Body of pancreas (tissue), 4 donors: ENCODE results near the gene BLID. TPM values are rescaled to one million over a fixed set of nuclear protein-coding genes. Genes with fewer than 3 reads are reported as not detected.
A peak's percentile ranks its signal among the peaks of the same experiment; 100 is the strongest.

ENCODE experiments used
- ATAC-seq: fragments of 150-250 bp; one replicate; pipeline ENCODE4 v1.9.1; 2016
- DNase-seq, 4 donors: peaks; one replicate each; pipeline ENCODE4 v3.0.0-alpha.2; 2019
- H3K27ac ChIP-seq, 4 donors: fragments of 200-600 bp; sonication (generic); 1 replicate in 3 of 4; 2 replicates in 1 of 4; pipeline versions ENCODE4 v1.5.1 to v1.6.1; 2016 to 2019; ENCODE audit warnings: mild to moderate bottlenecking in 1 of 4, mixed read lengths in 1 of 4, moderate library complexity in 1 of 4
- H3K27me3 ChIP-seq, 2 donors: fragments of 200-600 bp; sonication (generic); one replicate each; pipeline ENCODE4 v1.6.0; 2016; ENCODE audit warnings: mild to moderate bottlenecking in 1 of 2
- H3K36me3 ChIP-seq, 2 donors: fragments of 200-600 bp; sonication (generic); replicated peaks in 1 of 2; 2 replicates each; pipeline ENCODE4 v1.5.1; 2016; ENCODE audit warnings: low read depth in 2 of 2; ENCODE audit not compliant: insufficient read depth in 1 of 2
- H3K4me1 ChIP-seq: fragments of 200-600 bp; sonication (generic); one replicate; pipeline ENCODE4 v1.6.0; 2016
- H3K4me3 ChIP-seq, 2 donors: fragments of 200-600 bp; sonication (generic); 1 replicate in 1 of 2; 2 replicates in 1 of 2; pipeline ENCODE4 v1.5.1; 2016 to 2019
- H3K9me3 ChIP-seq, 3 donors: fragments of 200-600 bp; sonication (generic); 1 replicate in 2 of 3; 2 replicates in 1 of 3; pipeline ENCODE4 v1.5.1; 2016
- POLR2A ChIP-seq, 3 donors: fragments of 450-650 bp; IDR thresholded peaks; one replicate each; pipeline ENCODE4 v1.6.1; 2016; ENCODE audit warnings: antibody characterized with exemption in 3 of 3, mild to moderate bottlenecking in 2 of 3
- WGBS, 2 donors: methylation state at CpG; one replicate each; pipeline ENCODE4 v1.1.5; 2017; 5-methylcytosine and 5-hydroxymethylcytosine counted together
- intact Hi-C: fragments of 100-400 bp; cut with DNase I; formaldehyde crosslinking; loops from one replicate; pipeline ENCODE4 v1.15.1; 2023
- total RNA-seq, 2 donors: library from RNA; depleted of rRNA; stranded (reverse); fragments of >200 nt; gene quantifications; one replicate each; pipeline ENCODE4 v1.1.0, GENCODE V29; 2016
- TF ChIP-seq, protein P1 (sequence below), 7 experiments: fragments of 450-650 bp in 4 of 7; fragments of 200-600 bp in 3 of 7; sonication (generic) in 3 of 7; IDR thresholded peaks; one replicate each; pipeline ENCODE4 v1.5.1; 2016 to 2019; ENCODE audit warnings: antibody characterized with exemption in 7 of 7

BLID gene
- total RNA-seq, 2 donors from 2014 or later: not detected

DNA sequence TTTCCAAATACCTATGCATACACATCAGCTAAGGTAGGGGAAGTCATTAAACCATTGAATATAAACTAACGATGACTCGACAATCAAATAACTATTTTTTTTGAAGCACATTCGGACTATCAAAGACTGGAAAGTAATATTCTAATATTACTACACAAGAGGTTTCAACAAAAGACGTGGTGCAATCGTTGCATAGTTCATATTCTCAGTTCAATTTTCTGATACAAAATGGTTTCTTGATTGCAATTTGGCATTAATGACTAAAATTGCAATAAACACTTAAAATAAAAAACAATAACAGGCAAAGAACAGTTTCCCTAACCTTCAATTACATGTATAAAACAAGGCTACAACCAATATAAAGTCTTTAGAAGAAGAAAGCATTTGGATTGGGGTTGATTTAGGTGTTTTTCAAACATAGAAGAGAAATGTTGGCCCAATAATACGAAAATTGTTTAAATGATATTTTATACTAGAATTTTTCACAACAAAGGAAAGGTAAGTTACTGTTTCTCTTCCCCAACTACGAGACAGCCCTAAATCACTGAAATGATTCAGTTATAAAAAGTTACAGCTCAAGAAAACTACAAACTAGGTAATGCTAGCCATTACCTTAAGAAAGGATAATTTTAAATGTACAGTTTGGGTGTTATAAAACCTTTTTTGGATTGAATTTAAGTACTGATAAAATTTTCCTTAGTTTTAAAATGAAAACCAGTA lies 17.6 kb downstream of the BLID start:
- intact Hi-C loops: no loop called here
- DNase-seq (no peak), ATAC-seq (no peak)
- WGBS, 2 donors: 31 to 34% methylated on average over 7 of the region's 7 CpGs
- H3K36me3 ChIP-seq: no peaks in the 10 kb centered on the region
- no peak overlapping the region for H3K4me3 ChIP-seq
- H3K27ac ChIP-seq: peak overlapping the region in 3 of 4 donors; percentile 67 to 84 (median 76)
- no peaks in the 10 kb centered on the region for H3K27me3 ChIP-seq
- H3K9me3 ChIP-seq: no peaks in the 10 kb centered on the region
- peaks cover 7% of the 10 kb centered on the region for H3K4me1 ChIP-seq
- TF ChIP-seq, protein P1, sequence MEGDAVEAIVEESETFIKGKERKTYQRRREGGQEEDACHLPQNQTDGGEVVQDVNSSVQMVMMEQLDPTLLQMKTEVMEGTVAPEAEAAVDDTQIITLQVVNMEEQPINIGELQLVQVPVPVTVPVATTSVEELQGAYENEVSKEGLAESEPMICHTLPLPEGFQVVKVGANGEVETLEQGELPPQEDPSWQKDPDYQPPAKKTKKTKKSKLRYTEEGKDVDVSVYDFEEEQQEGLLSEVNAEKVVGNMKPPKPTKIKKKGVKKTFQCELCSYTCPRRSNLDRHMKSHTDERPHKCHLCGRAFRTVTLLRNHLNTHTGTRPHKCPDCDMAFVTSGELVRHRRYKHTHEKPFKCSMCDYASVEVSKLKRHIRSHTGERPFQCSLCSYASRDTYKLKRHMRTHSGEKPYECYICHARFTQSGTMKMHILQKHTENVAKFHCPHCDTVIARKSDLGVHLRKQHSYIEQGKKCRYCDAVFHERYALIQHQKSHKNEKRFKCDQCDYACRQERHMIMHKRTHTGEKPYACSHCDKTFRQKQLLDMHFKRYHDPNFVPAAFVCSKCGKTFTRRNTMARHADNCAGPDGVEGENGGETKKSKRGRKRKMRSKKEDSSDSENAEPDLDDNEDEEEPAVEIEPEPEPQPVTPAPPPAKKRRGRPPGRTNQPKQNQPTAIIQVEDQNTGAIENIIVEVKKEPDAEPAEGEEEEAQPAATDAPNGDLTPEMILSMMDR (IDR thresholded peaks at IDR 0.05): no peak
- TF ChIP-seq POLR2A (IDR thresholded peaks at IDR 0.05): no peak

DNA sequence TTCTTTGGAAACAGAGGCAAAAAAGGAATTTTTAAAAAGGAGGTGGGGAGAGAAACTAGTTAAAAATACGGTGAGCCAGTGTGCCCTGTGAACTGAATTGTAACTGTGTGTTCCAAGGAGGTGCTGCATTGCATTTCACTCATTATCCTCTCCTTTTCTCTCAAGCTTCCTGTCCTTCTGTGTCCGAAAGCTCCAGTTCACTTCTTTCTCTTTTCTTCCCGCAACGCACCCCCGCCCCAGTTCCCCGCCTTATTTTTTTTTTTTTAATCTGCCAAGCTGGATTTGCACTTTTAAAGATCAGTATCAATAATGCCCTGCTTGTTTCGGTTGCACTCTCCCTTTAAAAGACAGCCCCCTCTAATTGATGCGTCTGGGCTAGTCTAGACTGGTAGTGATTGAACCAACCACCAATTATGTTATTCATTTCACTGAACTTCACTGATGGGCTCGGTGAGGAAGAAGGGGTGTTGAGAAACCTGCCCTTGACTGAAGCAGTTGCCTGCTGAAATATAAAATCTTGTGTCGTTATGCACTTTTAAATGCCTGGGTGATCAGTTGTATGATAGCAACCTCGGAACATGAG lies 18.5 kb downstream of the BLID start:
- no peak for DNase-seq
- 19% methylated on average over 11 of the region's 11 CpGs for WGBS, 2 donors
- Histone ChIP-seq H3K36me3 (no peaks in the 10 kb centered on the region), H3K27ac (peak overlapping the region in 3 of 4 donors; percentile 45 to 84 (median 76)), H3K9me3 (no peaks in the 10 kb centered on the region), H3K27me3 (no peaks in the 10 kb centered on the region), H3K4me3 (no peak overlapping the region), H3K4me1 (peaks cover 7% of the 10 kb centered on the region)
- no peak for ATAC-seq
- TF ChIP-seq, protein P1 (IDR thresholded peaks at IDR 0.05): no peak
- TF ChIP-seq POLR2A (IDR thresholded peaks at IDR 0.05): no peak
- intact Hi-C loops: no loop called here

DNA sequence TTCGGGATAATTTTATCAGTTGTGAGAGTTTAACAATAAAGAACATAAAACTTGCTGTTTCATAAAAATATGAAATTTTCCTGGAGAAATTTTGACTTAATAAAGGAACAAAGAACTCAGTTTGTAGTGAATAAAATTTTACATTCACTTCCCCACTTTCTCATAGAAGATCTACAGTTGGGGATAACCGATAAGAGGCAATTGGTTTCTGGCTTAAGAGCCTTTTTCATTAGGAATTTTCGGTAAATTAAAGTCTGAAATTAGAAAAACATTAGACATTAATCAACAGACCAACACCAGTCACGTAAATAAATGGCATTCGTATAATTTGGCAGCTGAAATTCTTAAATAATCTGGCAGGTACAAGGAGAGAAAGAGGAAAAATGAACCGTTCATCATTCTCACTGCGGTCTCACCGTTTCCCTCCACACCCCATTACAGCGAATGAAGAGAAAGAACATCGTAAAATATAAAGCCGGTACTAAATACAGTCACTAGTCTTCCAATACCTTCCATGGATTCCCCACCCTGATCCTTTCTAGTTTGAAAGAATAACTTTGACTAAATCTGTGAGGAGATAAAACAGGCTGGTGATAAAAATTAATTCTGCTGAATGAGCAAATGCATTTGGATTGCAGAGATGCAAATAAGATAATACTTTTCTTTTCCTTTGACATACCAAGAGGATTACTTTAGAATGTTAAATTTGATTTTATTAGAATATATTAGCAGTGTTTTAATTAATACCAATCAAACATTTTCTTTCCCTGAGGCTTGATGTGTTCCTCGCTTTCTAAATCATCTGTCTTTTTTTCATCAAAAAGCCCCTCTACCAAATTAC lies 19.5 kb downstream of the BLID start:
- ATAC-seq (no peak), DNase-seq (no peak)
- intact Hi-C loops: no loop called here
- no peaks in the 10 kb centered on the region for H3K27me3 ChIP-seq
- H3K4me1 ChIP-seq: no peaks in the 10 kb centered on the region
- TF ChIP-seq, protein P1 (IDR thresholded peaks at IDR 0.05): no peak
- no peak for TF ChIP-seq POLR2A (IDR thresholded peaks at IDR 0.05)
- no peaks in the 10 kb centered on the region for H3K36me3 ChIP-seq
- 65 to 69% methylated on average over 12 of the region's 12 CpGs for WGBS, 2 donors
- no peaks in the 10 kb centered on the region for H3K9me3 ChIP-seq
- peak overlapping the region in 3 of 4 donors; percentile 4 to 84 (median 76) for H3K27ac ChIP-seq
- no peak overlapping the region for H3K4me3 ChIP-seq

DNA sequence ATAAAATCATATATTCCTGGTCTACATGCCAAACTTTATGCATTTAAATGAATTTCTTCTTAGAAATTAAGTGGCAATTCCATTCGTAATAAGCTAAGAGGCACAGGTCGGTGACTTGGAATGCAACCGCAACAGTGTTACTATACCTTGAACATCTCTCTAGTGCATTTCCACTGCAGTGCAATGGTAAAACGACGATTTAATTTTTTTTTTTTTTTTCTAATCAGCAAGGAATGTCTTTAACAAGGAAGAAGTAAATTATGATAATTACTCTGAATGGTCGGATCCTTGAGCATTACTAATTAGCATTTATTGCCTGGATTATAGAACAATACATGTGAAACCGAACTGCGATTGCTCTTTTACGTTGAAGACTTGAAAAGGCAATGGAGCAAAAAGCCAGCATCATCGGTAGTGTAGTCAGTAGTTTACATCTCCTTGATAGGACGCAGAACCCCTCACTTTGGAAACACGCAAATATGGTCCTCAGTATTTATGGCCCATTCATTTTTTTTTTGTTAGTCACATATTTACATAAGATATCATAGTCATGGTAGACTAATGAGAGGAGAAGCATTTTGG lies 20.2 kb downstream of the BLID start:
- intact Hi-C loops: no loop called here
- no peak overlapping the region for H3K4me3 ChIP-seq
- H3K4me1 ChIP-seq: no peaks in the 10 kb centered on the region
- no peaks in the 10 kb centered on the region for H3K9me3 ChIP-seq
- H3K27me3 ChIP-seq: no peaks in the 10 kb centered on the region
- no peak for ATAC-seq
- TF ChIP-seq, protein P1 (IDR thresholded peaks at IDR 0.05): no peak
- TF ChIP-seq POLR2A (IDR thresholded peaks at IDR 0.05): no peak
- DNase-seq: no peak
- H3K36me3 ChIP-seq: no peaks in the 10 kb centered on the region
- 75 to 77% methylated on average over 12 of the region's 12 CpGs for WGBS, 2 donors
- H3K27ac ChIP-seq: peak overlapping the region in 1 of 4 donors; percentile 84
